GM18951 (cell line): ENCODE results near the gene NKX3-2.
"Not testable (repeated sequence)": the region's sequence is repeated elsewhere in the genome, so short reads cannot be mapped to it uniquely, and the experiment has no call there.

ENCODE experiments used
- POLR2A ChIP-seq: IDR thresholded peaks from 4 replicates; pipeline ENCODE4 v1.6.1; 2011; ENCODE audit warnings: mild to moderate bottlenecking; ENCODE audit not compliant: insufficient read length, insufficient read depth; ENCODE audit errors: extremely low read depth
- in situ Hi-C: fragments of 300-500 bp; cut with MboI; formaldehyde crosslinking; loops from one replicate; pipeline ENCODE4 v1.12.0; 2022; ENCODE audit warnings: low sequenced_read_pairs, mixed read lengths, inconsistent platforms; ENCODE audit not compliant: unreplicated experiment

NKX3-2 gene

GRCh38 chr4:13543839-13544605, at the start of gene NKX3-2:
TSS of gene NKX3-2 (minus strand) at chr4:13544508. CDS start at chr4:13544414, 94 bp downstream.
- no peak for TF ChIP-seq POLR2A
- in situ Hi-C loops: loop anchor here (10.0 kb wide), 1 partner anchor 689 kb away; no protein-coding TSS in a partner anchor

- in situ Hi-C loops: no loop called here
- TF ChIP-seq POLR2A: no peak
These were observed 47.9 kb upstream of the NKX3-2 start for GRCh38 chr4:13592220-13592619.

- TF ChIP-seq POLR2A: no peak
- in situ Hi-C loops: no loop called here
These were observed 46.5 kb upstream of the NKX3-2 start for GRCh38 chr4:13590766-13591165.

GRCh38 chr4:13588954-13589353, 44.6 kb upstream of the NKX3-2 start:
- in situ Hi-C loops: no loop called here
- TF ChIP-seq POLR2A: no peak

- TF ChIP-seq POLR2A: no peak
- in situ Hi-C loops: no loop called here
These were observed 40.2 kb upstream of the NKX3-2 start for GRCh38 chr4:13584481-13584880.

GRCh38 chr4:13580036-13580435, 35.7 kb upstream of the NKX3-2 start:
- no peak for TF ChIP-seq POLR2A
- in situ Hi-C loops: no loop called here

- no peak for TF ChIP-seq POLR2A
- in situ Hi-C loops: no loop called here
These were observed 33.4 kb upstream of the NKX3-2 start for GRCh38 chr4:13577660-13578059.

- no peak for TF ChIP-seq POLR2A
- in situ Hi-C loops: no loop called here
These were observed 26.6 kb upstream of the NKX3-2 start for GRCh38 chr4:13570916-13571315.

GRCh38 chr4:13567125-13567524, 22.8 kb upstream of the NKX3-2 start:
- no peak for TF ChIP-seq POLR2A
- in situ Hi-C loops: no loop called here

GRCh38 chr4:13562876-13563275, 18.6 kb upstream of the NKX3-2 start:
- in situ Hi-C loops: no loop called here
- no peak for TF ChIP-seq POLR2A

- in situ Hi-C loops: no loop called here
- no peak for TF ChIP-seq POLR2A
These were observed 17.4 kb upstream of the NKX3-2 start for GRCh38 chr4:13561673-13562072.

GRCh38 chr4:13560111-13560510, 15.8 kb upstream of the NKX3-2 start:
- in situ Hi-C loops: not testable (repeated sequence)

GRCh38 chr4:13559413-13559812, 15.1 kb upstream of the NKX3-2 start:
- in situ Hi-C loops: loop anchor here (10.0 kb wide), 1 partner anchor 825 kb away; no protein-coding TSS in a partner anchor
- TF ChIP-seq POLR2A: no peak

- TF ChIP-seq POLR2A: no peak
- in situ Hi-C loops: loop anchor here (10.0 kb wide), 1 partner anchor 824 kb away; no protein-coding TSS in a partner anchor
These were observed 14.6 kb upstream of the NKX3-2 start for GRCh38 chr4:13558881-13559280.
